Testis (tissue), 2 donors: ENCODE data around the gene MAP1S.

ENCODE experiments used
- POLR2A ChIP-seq: fragments of 450-650 bp; IDR thresholded peaks from one replicate; pipeline ENCODE4 v1.6.1; 2017; ENCODE audit warnings: antibody characterized with exemption, mild to moderate bottlenecking, moderate library complexity
- TF ChIP-seq, protein P1 (sequence below), 3 experiments: fragments of 450-650 bp in 2 of 3; fragments of 200-600 bp in 1 of 3; sonication (generic) in 1 of 3; IDR thresholded peaks; one replicate each; pipeline ENCODE4 v1.5.1; 2016 to 2019; ENCODE audit warnings: antibody characterized with exemption in 3 of 3, mild to moderate bottlenecking in 2 of 3, moderate library complexity in 1 of 3

DNA sequence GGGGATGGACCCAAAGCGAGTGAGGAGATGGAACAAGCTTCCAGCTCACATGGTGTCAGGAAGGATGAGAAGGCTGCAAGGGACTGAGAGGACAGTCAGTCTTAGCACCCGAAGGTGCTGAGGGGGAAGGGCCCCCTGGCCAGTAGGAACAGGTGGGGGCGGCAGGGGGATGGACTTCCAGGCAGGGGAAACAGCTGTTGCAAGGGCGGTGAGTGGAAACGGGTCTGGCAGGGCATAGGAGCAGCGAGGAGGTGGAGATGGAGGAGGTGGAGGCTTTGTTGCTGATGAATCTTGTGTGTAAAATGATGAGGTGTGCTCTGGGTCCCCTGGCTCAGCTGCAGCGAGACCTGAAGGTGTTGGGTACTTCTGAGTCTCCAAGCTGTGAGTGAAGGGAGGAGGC, 1.2 kb downstream of the MAP1S start:
- TF ChIP-seq, protein P1, sequence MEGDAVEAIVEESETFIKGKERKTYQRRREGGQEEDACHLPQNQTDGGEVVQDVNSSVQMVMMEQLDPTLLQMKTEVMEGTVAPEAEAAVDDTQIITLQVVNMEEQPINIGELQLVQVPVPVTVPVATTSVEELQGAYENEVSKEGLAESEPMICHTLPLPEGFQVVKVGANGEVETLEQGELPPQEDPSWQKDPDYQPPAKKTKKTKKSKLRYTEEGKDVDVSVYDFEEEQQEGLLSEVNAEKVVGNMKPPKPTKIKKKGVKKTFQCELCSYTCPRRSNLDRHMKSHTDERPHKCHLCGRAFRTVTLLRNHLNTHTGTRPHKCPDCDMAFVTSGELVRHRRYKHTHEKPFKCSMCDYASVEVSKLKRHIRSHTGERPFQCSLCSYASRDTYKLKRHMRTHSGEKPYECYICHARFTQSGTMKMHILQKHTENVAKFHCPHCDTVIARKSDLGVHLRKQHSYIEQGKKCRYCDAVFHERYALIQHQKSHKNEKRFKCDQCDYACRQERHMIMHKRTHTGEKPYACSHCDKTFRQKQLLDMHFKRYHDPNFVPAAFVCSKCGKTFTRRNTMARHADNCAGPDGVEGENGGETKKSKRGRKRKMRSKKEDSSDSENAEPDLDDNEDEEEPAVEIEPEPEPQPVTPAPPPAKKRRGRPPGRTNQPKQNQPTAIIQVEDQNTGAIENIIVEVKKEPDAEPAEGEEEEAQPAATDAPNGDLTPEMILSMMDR (IDR thresholded peaks at IDR 0.05), result no peak
- TF ChIP-seq POLR2A, result no peak
